H1 (cell line): ENCODE data around the gene KIR3DL2. TPM values are rescaled to one million over a fixed set of nuclear protein-coding genes. Genes with fewer than 3 reads are reported as not detected.

Experiments
- CTCF ChIA-PET: fragments of 300-600 bp; sonication (Branson Sonifier 250); formaldehyde crosslinking; loops from one replicate; lab custom pipeline; 2021; ENCODE audit not compliant: partially characterized antibody; lab: Charles Lee
- POLR2A ChIA-PET: fragments of 300-600 bp; sonication (Branson Sonifier 250); formaldehyde crosslinking; loops from one replicate; lab custom pipeline; 2021; ENCODE audit warnings: inconsistent platforms; ENCODE audit not compliant: partially characterized antibody; lab: Charles Lee
- DNase-seq, 2 experiments: peaks; one replicate each; pipeline versions ENCODE4 v3.0.0 to v3.0.0-alpha.2; 2010 to 2022; ENCODE audit warnings: low spot score in 2 of 2, low read depth in 1 of 2, mixed read lengths in 1 of 2
- FAIRE-seq: peaks from 2 replicates; lab custom pipeline; 2011; peaks lifted over from hg19 to GRCh38; lab: Jason Lieb, UNC
- H2AFZ ChIP-seq: 2 replicates; pipeline ENCODE4 v1.8.1; 2012; ENCODE audit warnings: low read length, inconsistent platforms
- H2AK5ac ChIP-seq: 2 replicates; pipeline ENCODE4 v1.6.1; 2013; ENCODE audit warnings: low read depth, low read length
- H2BK120ac ChIP-seq: replicated peaks from 2 replicates; pipeline ENCODE3; 2013; ENCODE audit warnings: low read depth, low read length, inconsistent platforms
- H2BK12ac ChIP-seq: 2 replicates; pipeline ENCODE4 v1.6.1; 2013; ENCODE audit warnings: low read depth, low read length
- H2BK15ac ChIP-seq: 2 replicates; pipeline ENCODE4 v1.6.1; 2013; ENCODE audit warnings: low read length
- H2BK20ac ChIP-seq: 2 replicates; pipeline ENCODE4 v1.6.1; 2013; ENCODE audit warnings: low read length
- H2BK5ac ChIP-seq: 2 replicates; pipeline ENCODE4 v1.6.1; 2013; ENCODE audit warnings: low read depth, low read length
- H3K14ac ChIP-seq: 2 replicates; pipeline ENCODE4 v1.6.1; 2013; ENCODE audit warnings: inconsistent platforms; ENCODE audit not compliant: insufficient read length
- H3K18ac ChIP-seq: 2 replicates; pipeline ENCODE4 v1.6.1; 2013; ENCODE audit warnings: low read length; ENCODE audit errors: extremely low read depth
- H3K23ac ChIP-seq: 2 replicates; pipeline ENCODE4 v1.6.1; 2013; ENCODE audit warnings: inconsistent platforms; ENCODE audit not compliant: insufficient read length
- H3K23me2 ChIP-seq: 2 replicates; pipeline ENCODE4 v1.6.1; 2013; ENCODE audit warnings: low read depth, low read length
- H3K27ac ChIP-seq: 2 replicates; pipeline ENCODE4 v1.6.1; 2011; ENCODE audit warnings: low read depth, low read length, inconsistent platforms
- H3K27me3 ChIP-seq, 4 experiments: replicated peaks in 1 of 4; 1 replicate in 1 of 4; 2 replicates in 3 of 4; pipeline versions ENCODE4 v1.6.1 to v1.8.1; 2011 to 2013; ENCODE audit warnings: low read length in 3 of 4, mild to moderate bottlenecking in 3 of 4, inconsistent platforms in 2 of 4, mixed read lengths in 2 of 4, moderate library complexity in 1 of 4; ENCODE audit not compliant: control insufficient read depth in 3 of 4, insufficient read depth in 3 of 4; ENCODE audit errors: extremely low read depth in 1 of 4
- H3K36me3 ChIP-seq, 4 experiments: 2 replicates each; pipeline versions ENCODE4 v1.6.1 to v1.8.1; 2011 to 2013; ENCODE audit warnings: mild to moderate bottlenecking in 4 of 4, low read length in 3 of 4, moderate library complexity in 2 of 4, control low read depth in 1 of 4, inconsistent platforms in 1 of 4; ENCODE audit not compliant: insufficient read depth in 4 of 4, control insufficient read depth in 2 of 4
- H3K4ac ChIP-seq: replicated peaks from 2 replicates; pipeline ENCODE3; 2013; ENCODE audit warnings: low read length, low read depth, mixed read lengths, inconsistent platforms; ENCODE audit not compliant: insufficient read length
- H3K4me1 ChIP-seq, 4 experiments: replicated peaks in 1 of 4; 1 replicate in 1 of 4; 2 replicates in 3 of 4; pipeline versions ENCODE4 v1.6.1 to v1.8.1; 2011 to 2013; ENCODE audit warnings: low read length in 3 of 4, inconsistent platforms in 2 of 4, mixed read lengths in 1 of 4; ENCODE audit not compliant: insufficient read depth in 4 of 4, control insufficient read depth in 3 of 4
- H3K4me2 ChIP-seq, 2 experiments: 2 replicates each; pipeline versions ENCODE4 v1.6.1 to v1.8.1; 2011 to 2013; ENCODE audit warnings: low read depth in 2 of 2, low read length in 2 of 2, control low read depth in 1 of 2, inconsistent platforms in 1 of 2, mild to moderate bottlenecking in 1 of 2; ENCODE audit not compliant: insufficient read depth in 1 of 2
- H3K4me3 ChIP-seq, 4 experiments: fragments of 200-600, 300-600 bp in 1 of 4; sonication (generic), shearing (Covaris generic), sonication (Bioruptor Twin) in 1 of 4; 2 replicates each; pipeline versions ENCODE4 v1.5.1 to v1.8.1; 2011 to 2016; ENCODE audit warnings: low read length in 4 of 4, low read depth in 3 of 4, control low read depth in 2 of 4, inconsistent platforms in 2 of 4, mild to moderate bottlenecking in 2 of 4, mixed read lengths in 1 of 4, moderate library complexity in 1 of 4; ENCODE audit not compliant: insufficient read depth in 2 of 4; ENCODE audit errors: extremely low read depth in 1 of 4
- H3K56ac ChIP-seq: replicated peaks from 2 replicates; pipeline ENCODE3; 2013; ENCODE audit warnings: low read depth, mild to moderate bottlenecking, mixed read lengths, low read length, inconsistent platforms; ENCODE audit not compliant: insufficient read length
- H3K79me1 ChIP-seq: 2 replicates; pipeline ENCODE4 v1.6.1; 2013; ENCODE audit warnings: low read depth, low read length, control low read depth
- H3K79me2 ChIP-seq, 2 experiments: 2 replicates each; pipeline versions ENCODE4 v1.6.1 to v1.8.1; 2012 to 2013; ENCODE audit warnings: low read length in 2 of 2, mild to moderate bottlenecking in 2 of 2, inconsistent platforms in 1 of 2; ENCODE audit not compliant: insufficient read depth in 2 of 2, control insufficient read depth in 1 of 2
- H3K9ac ChIP-seq, 4 experiments: replicated peaks in 1 of 4; 1 replicate in 1 of 4; 2 replicates in 3 of 4; pipeline versions ENCODE4 v1.6.1 to v1.8.1; 2011 to 2013; ENCODE audit warnings: low read depth in 3 of 4, low read length in 3 of 4, control low read depth in 2 of 4, mild to moderate bottlenecking in 2 of 4, moderate library complexity in 2 of 4, inconsistent platforms in 1 of 4; ENCODE audit errors: extremely low read depth in 1 of 4
- H3K9me3 ChIP-seq, 2 experiments: 2 replicates each; pipeline versions ENCODE4 v1.6.1 to v1.8.1; 2012 to 2013; ENCODE audit warnings: mild to moderate bottlenecking in 2 of 2, moderate library complexity in 2 of 2, control low read depth in 1 of 2, inconsistent platforms in 1 of 2, low read depth in 1 of 2, low read length in 1 of 2, mixed read lengths in 1 of 2; ENCODE audit not compliant: insufficient read depth in 2 of 2
- H4K20me1 ChIP-seq, 2 experiments: replicated peaks in 1 of 2; 2 replicates each; pipeline versions ENCODE3 to v1.8.1; 2011 to 2013; ENCODE audit warnings: inconsistent platforms in 2 of 2, low read length in 2 of 2, mild to moderate bottlenecking in 1 of 2; ENCODE audit not compliant: insufficient read depth in 2 of 2, control insufficient read depth in 1 of 2
- H4K5ac ChIP-seq: 2 replicates; pipeline ENCODE4 v1.6.1; 2013; ENCODE audit warnings: low read length, low read depth, mixed read lengths, inconsistent platforms; ENCODE audit not compliant: insufficient read length
- H4K8ac ChIP-seq: 2 replicates; pipeline ENCODE4 v1.8.0; 2013; ENCODE audit warnings: mild to moderate bottlenecking, moderate library complexity, low read length, inconsistent platforms; ENCODE audit not compliant: insufficient read depth; ENCODE audit errors: extremely low read depth
- H4K91ac ChIP-seq: replicated peaks from 2 replicates; pipeline ENCODE3; 2013; ENCODE audit warnings: low read length, mixed read lengths, inconsistent platforms; ENCODE audit not compliant: insufficient read length
- ASH2L ChIP-seq: fragments of 200-600, 300-600 bp; sonication (generic); IDR thresholded peaks from one replicate; pipeline ENCODE4 v1.7.1; 2017; ENCODE audit warnings: low read length
- CHD1 ChIP-seq: IDR thresholded peaks from 2 replicates; pipeline ENCODE4 v1.6.1; 2012; ENCODE audit warnings: low read depth, low read length, improper control_type of control experiment
- CREB1 ChIP-seq: IDR thresholded peaks from 2 replicates; pipeline ENCODE4 v1.6.1; 2012; ENCODE audit warnings: inconsistent platforms
- EP300 ChIP-seq, 2 experiments: IDR thresholded peaks; 1 replicate in 1 of 2; 2 replicates in 1 of 2; pipeline ENCODE4 v1.6.1; 2011 to 2012; ENCODE audit warnings: low read depth in 2 of 2, low read length in 2 of 2, mild to moderate bottlenecking in 2 of 2, borderline replicate concordance in 1 of 2, inconsistent platforms in 1 of 2, moderate library complexity in 1 of 2
- JUND ChIP-seq: IDR thresholded peaks from 2 replicates; pipeline ENCODE4 v1.6.1; 2011; ENCODE audit warnings: mild to moderate bottlenecking, improper control_type of control experiment, low read length
- NANOG ChIP-seq: IDR thresholded peaks from 2 replicates; pipeline ENCODE4 v1.6.1; 2011; ENCODE audit warnings: low read length, low read depth, mild to moderate bottlenecking, inconsistent platforms; ENCODE audit not compliant: insufficient read depth, poor library complexity, severe bottlenecking
- PHF8 ChIP-seq: fragments of 200-600 bp; sonication (generic); conservative IDR thresholded peaks from 2 replicates; pipeline ENCODE4 v1.7.1; 2012; ENCODE audit warnings: low read depth, mild to moderate bottlenecking, inconsistent platforms, low read length, moderate library complexity
- POU5F1 ChIP-seq: IDR thresholded peaks from 2 replicates; pipeline ENCODE4 v1.6.1; 2011; ENCODE audit warnings: low read depth, mild to moderate bottlenecking, low read length, moderate library complexity
- SP2 ChIP-seq: IDR thresholded peaks from 2 replicates; pipeline ENCODE4 v1.6.1; 2012; ENCODE audit warnings: mild to moderate bottlenecking, low read length, inconsistent platforms
- TBP ChIP-seq: IDR thresholded peaks from 2 replicates; pipeline ENCODE4 v1.6.1; 2011; ENCODE audit warnings: low read depth, low read length, improper control_type of control experiment
- TEAD4 ChIP-seq: IDR thresholded peaks from 2 replicates; pipeline ENCODE4 v1.6.1; 2012; ENCODE audit warnings: low read depth, low read length, inconsistent platforms, mixed read lengths
- YY1 ChIP-seq: IDR thresholded peaks from 2 replicates; pipeline ENCODE4 v1.6.1; 2011; ENCODE audit warnings: low read depth, mild to moderate bottlenecking, low read length
- WGBS, 2 experiments: shearing (Covaris generic) in 1 of 2; methylation state at CpG; one replicate each; pipeline versions ENCODE4 v1.1.6 to v1.1.7; 2013 to 2015; ENCODE audit warnings: low lambda C conversion rate in 2 of 2, mixed read lengths in 2 of 2, inconsistent platforms in 1 of 2, low coverage in 1 of 2, missing lambda C conversion rate in 1 of 2; ENCODE audit not compliant: insufficient replicate concordance in 2 of 2, insufficient coverage in 1 of 2, insufficient read length in 1 of 2; ENCODE audit errors: extremely low coverage in 1 of 2, missing lambda C conversion rate in 1 of 2; 5-methylcytosine and 5-hydroxymethylcytosine counted together
- polyA plus RNA-seq, 7 experiments: library from polyadenylated mRNA; depleted of rRNA in 3 of 7; stranded (reverse) in 5 of 7; unstranded in 2 of 7; fragments of >200 nt in 5 of 7; fragments of 200-250 nt in 2 of 7; gene quantifications; 1 replicate in 5 of 7; 2 replicates in 1 of 7; 4 replicates in 1 of 7; pipeline versions ENCODE4 v1.2.1 to v1.2.3, GENCODE V29; 2011 to 2013; ENCODE audit warnings: missing spikeins in 2 of 7, mixed read lengths in 2 of 7
- total RNA-seq: library from RNA; stranded (reverse); fragmentation: NEBNext Ultra II Directional; extraction: Animal tissue kit (Norgen Biotek cat#: 25700); gene quantifications from 2 replicates; pipeline ENCODE4 v1.2.1, GENCODE V29; 2021
- TF ChIP-seq, protein P1 (sequence below): IDR thresholded peaks from 2 replicates; pipeline ENCODE4 v1.6.1; 2012; ENCODE audit warnings: inconsistent platforms

The KIR3DL2 gene
- total and polyA plus RNA-seq, 2 of the 8 experiments (the other 6 are each of a cell fraction or from before 2014, with no cell fraction given): not detected

GRCh38 chr19:54903303-54903702, 53.1 kb downstream of the KIR3DL2 start:
- Histone ChIP-seq H3K18ac (no peak overlapping the region), H3K4ac (no peak overlapping the region), H3K9me3 (no peaks in the 10 kb centered on the region), H3K9ac (no peak overlapping the region), H3K27me3 (no peaks in the 10 kb centered on the region), H3K56ac (no peak overlapping the region), H3K14ac (no peak overlapping the region), H2BK5ac (no peak overlapping the region), H4K91ac (no peak overlapping the region), H4K5ac (no peak overlapping the region), H3K4me3 (no peak overlapping the region), H3K4me1 (peaks cover 2 to 10% (median 5%) of the 10 kb centered on the region in 4 experiments; a peak in 4 of 7 replicates), H2AK5ac (no peak overlapping the region), H2AFZ (no peak overlapping the region), H2BK120ac (no peak overlapping the region), H2BK20ac (no peak overlapping the region), H3K36me3 (no peaks in the 10 kb centered on the region), H2BK12ac (no peak overlapping the region), H3K79me1 (no peaks in the 10 kb centered on the region), H3K23ac (no peak overlapping the region), H2BK15ac (no peak overlapping the region), H4K8ac (no peak overlapping the region), H3K27ac (no peak overlapping the region), H3K4me2 (no peak overlapping the region), H3K23me2 (no peaks in the 10 kb centered on the region), H3K79me2 (no peaks in the 10 kb centered on the region), H4K20me1 (no peaks in the 10 kb centered on the region)
- no peak for TF ChIP-seq NANOG
- TF ChIP-seq TEAD4: no peak
- TF ChIP-seq POU5F1: no peak
- TF ChIP-seq SP2: no peak
- TF ChIP-seq PHF8: no peak
- TF ChIP-seq CHD1: no peak
- TF ChIP-seq JUND: no peak
- TF ChIP-seq EP300 (IDR thresholded peaks at IDR 0.05; ENCODE audit: borderline replicate concordance in 1 of 2, low read depth in 2 of 2, low read length in 2 of 2): no peak
- TF ChIP-seq ASH2L: no peak
- TF ChIP-seq YY1: no peak
- TF ChIP-seq, protein P1, sequence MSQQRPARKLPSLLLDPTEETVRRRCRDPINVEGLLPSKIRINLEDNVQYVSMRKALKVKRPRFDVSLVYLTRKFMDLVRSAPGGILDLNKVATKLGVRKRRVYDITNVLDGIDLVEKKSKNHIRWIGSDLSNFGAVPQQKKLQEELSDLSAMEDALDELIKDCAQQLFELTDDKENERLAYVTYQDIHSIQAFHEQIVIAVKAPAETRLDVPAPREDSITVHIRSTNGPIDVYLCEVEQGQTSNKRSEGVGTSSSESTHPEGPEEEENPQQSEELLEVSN: no peak
- no peak for TF ChIP-seq TBP
- no peak for TF ChIP-seq CREB1
- POLR2A ChIA-PET: no interaction called here
- DNase-seq: no peak
- CTCF ChIA-PET: interaction anchor here (0.8 to 2.6 kb wide), 5 partner anchors 8 to 425 kb away, joined by 3 to 11 read pairs (median 4); no protein-coding TSS in a partner anchor
- 79% methylated on average over 6 of the region's 6 CpGs; no CpG with 5 or more reads in 1 of the 2 experiments for WGBS, 2 experiments
- FAIRE-seq: no peak
